PC-3 (cell line): ENCODE results near the gene LRP5. TPM values are rescaled to one million over a fixed set of nuclear protein-coding genes. Genes with fewer than 3 reads are reported as not detected.

Source experiments
- ATAC-seq: fragments of 200-7000 bp; cut with Tn5 transposase; 2 replicates; pipeline ENCODE4 v1.9.1; 2020; ENCODE audit warnings: mild to moderate bottlenecking, moderate library complexity
- BruUV-seq: library from RNA; stranded (reverse); fragments of 400-500 nt; replicated peaks from 2 replicates; lab custom pipeline; 2021; lab: Mats Ljungman, UMichigan
- CTCF ChIA-PET: fragments of 300-600 bp; sonication (Branson Sonifier 250); formaldehyde crosslinking; loops from one replicate; lab custom pipeline; 2022; ENCODE audit warnings: antibody characterized with exemption; lab: Charles Lee
- POLR2A ChIA-PET: fragments of 300-600 bp; sonication (Branson Sonifier 250); formaldehyde crosslinking; loops from one replicate; lab custom pipeline; 2022; ENCODE audit warnings: antibody characterized with exemption; ENCODE audit not compliant: unreplicated experiment; lab: Charles Lee
- DNase-seq: peaks from one replicate; pipeline ENCODE4 v3.0.0-alpha.2; 2015
- H2AFZ ChIP-seq: fragments of 300-600 bp; sonication (generic); 2 replicates; pipeline ENCODE4 v1.6.0; 2016; ENCODE audit warnings: antibody characterized with exemption, low read length
- H3F3A ChIP-seq: fragments of 300-600 bp; sonication (generic); one replicate; pipeline ENCODE4 v1.6.0; 2017; ENCODE audit warnings: antibody characterized with exemption, low read length, control low read depth, mild to moderate bottlenecking; ENCODE audit not compliant: unreplicated experiment
- H3K27ac ChIP-seq: fragments of 300-600 bp; sonication (generic); 2 replicates; pipeline ENCODE4 v1.5.1; 2016; ENCODE audit warnings: mild to moderate bottlenecking, low read length
- H3K27me3 ChIP-seq: fragments of 300-600 bp; sonication (generic); 2 replicates; pipeline ENCODE4 v1.6.1; 2016; ENCODE audit warnings: low read length, mixed read lengths
- H3K36me3 ChIP-seq: fragments of 300-600 bp; sonication (generic); 2 replicates; pipeline ENCODE4 v1.6.1; 2016; ENCODE audit warnings: low read depth, mixed run types, low read length, mixed read lengths
- H3K4me1 ChIP-seq: fragments of 300-600 bp; sonication (generic); 2 replicates; pipeline ENCODE4 v1.5.1; 2016; ENCODE audit warnings: low read length; ENCODE audit not compliant: insufficient read depth
- H3K4me2 ChIP-seq: fragments of 300-600 bp; sonication (generic); 2 replicates; pipeline ENCODE4 v1.6.0; 2016; ENCODE audit warnings: low read length
- H3K4me3 ChIP-seq: fragments of 300-600 bp; sonication (generic); 2 replicates; pipeline ENCODE4 v1.5.1; 2016; ENCODE audit warnings: mild to moderate bottlenecking, low read length, mixed read lengths
- H3K79me2 ChIP-seq: fragments of 300-600 bp; sonication (generic); 2 replicates; pipeline ENCODE4 v1.6.1; 2017; ENCODE audit warnings: low read length, mixed read lengths
- H3K9ac ChIP-seq: fragments of 300-600 bp; sonication (generic); 2 replicates; pipeline ENCODE4 v1.6.0; 2016; ENCODE audit warnings: mild to moderate bottlenecking, low read length
- H3K9me2 ChIP-seq: fragments of 300-600 bp; sonication (generic); replicated peaks from 2 replicates; pipeline ENCODE4 v1.6.1; 2016; ENCODE audit warnings: mixed run types, low read length, mixed read lengths
- H3K9me3 ChIP-seq: fragments of 300-600 bp; sonication (generic); 2 replicates; pipeline ENCODE4 v1.6.1; 2016; ENCODE audit warnings: low read length, mixed read lengths
- H4K20me1 ChIP-seq: fragments of 300-600 bp; sonication (generic); 2 replicates; pipeline ENCODE4 v1.6.1; 2016; ENCODE audit warnings: low read length, mixed read lengths
- CTCF ChIP-seq: fragments of 300-600 bp; sonication (generic); conservative IDR thresholded peaks from 2 replicates; pipeline ENCODE4 v1.5.1; 2017; ENCODE audit warnings: antibody characterized with exemption, low read depth, mild to moderate bottlenecking, low read length
- EZH2 ChIP-seq: fragments of 300-600 bp; sonication (generic); IDR thresholded peaks from one replicate; pipeline ENCODE4 v1.6.1; 2017; ENCODE audit warnings: antibody characterized with exemption, mild to moderate bottlenecking, low read length; ENCODE audit not compliant: unreplicated experiment
- EZH2phosphoT487 ChIP-seq: fragments of 300-600 bp; sonication (generic); IDR thresholded peaks from 2 replicates; pipeline ENCODE4 v1.6.1; 2018; ENCODE audit warnings: mild to moderate bottlenecking, antibody characterized with exemption, low read length, borderline replicate concordance
- intact Hi-C: fragments of 100-400 bp; cut with micrococcal nuclease; formaldehyde crosslinking; loops from 2 replicates; pipeline ENCODE4 v1.9.0; 2023
- total RNA-seq: library from RNA; depleted of rRNA; stranded (reverse); fragments of >200 nt; gene quantifications from 2 replicates; pipeline ENCODE4 v1.2.3, GENCODE V29; 2014

LRP5 gene
- total RNA-seq, 1 experiment from 2014 or later: 64.3 TPM

GRCh38 chr11:68423481-68423880 is 111.1 kb downstream of the LRP5 start:
- no peak for ATAC-seq
- Histone ChIP-seq H3K9ac (no peak overlapping the region), H2AFZ (no peak overlapping the region), H3K4me2 (no peak overlapping the region), H3K27me3 (no peaks in the 10 kb centered on the region), H3K27ac (no peak overlapping the region), H3K79me2 (no peaks in the 10 kb centered on the region), H3K4me1 (no peaks in the 10 kb centered on the region), H3K4me3 (no peak overlapping the region), H3K9me2 (no peaks in the 10 kb centered on the region), H3K9me3 (no peaks in the 10 kb centered on the region), H3K36me3 (peaks cover 35% of the 10 kb centered on the region), H4K20me1 (no peaks in the 10 kb centered on the region), H3F3A (no peaks in the 10 kb centered on the region)
- no TSS peak for BruUV-seq
- CTCF ChIA-PET: no interaction called here
- no peak for TF ChIP-seq CTCF
- TF ChIP-seq EZH2: no peak
- no peak for TF ChIP-seq EZH2phosphoT487
- intact Hi-C loops: no loop called here
- POLR2A ChIA-PET: no interaction called here
- DNase-seq: no peak

DNA sequence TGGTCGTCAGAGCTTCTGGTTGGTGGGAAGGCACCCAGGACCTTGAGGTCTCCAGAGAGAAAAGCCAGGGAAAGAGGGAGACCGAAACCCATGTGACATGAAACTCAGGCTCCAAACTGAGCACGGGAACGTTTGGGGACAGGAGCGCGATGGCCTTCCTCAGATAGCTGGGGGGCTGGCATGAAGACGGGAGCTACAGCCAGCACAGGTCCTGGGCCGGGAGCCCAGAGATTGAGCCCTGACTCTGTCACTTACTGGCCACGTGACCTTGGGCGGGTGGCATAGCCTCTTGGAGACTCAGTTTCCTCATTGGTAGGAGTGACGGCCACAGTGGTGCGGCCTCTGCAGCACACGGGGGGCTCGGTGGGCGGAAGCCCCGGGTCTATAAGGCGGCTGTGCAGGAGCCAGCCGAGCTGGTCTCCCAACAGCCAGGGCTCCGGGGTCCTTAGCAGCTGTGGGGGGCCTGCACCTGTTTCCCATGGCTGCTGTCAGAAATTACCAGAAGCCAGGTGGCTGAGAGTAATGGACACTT is 111.8 kb downstream of the LRP5 start:
- POLR2A ChIA-PET: no interaction called here
- Histone ChIP-seq H3K36me3 (peaks cover 37% of the 10 kb centered on the region), H3K27me3 (no peaks in the 10 kb centered on the region), H3K4me1 (no peaks in the 10 kb centered on the region), H3K4me3 (no peak overlapping the region), H3K9me3 (no peaks in the 10 kb centered on the region), H3F3A (no peaks in the 10 kb centered on the region), H2AFZ (no peak overlapping the region), H3K4me2 (no peak overlapping the region), H3K9ac (no peak overlapping the region), H3K27ac (no peak overlapping the region), H3K9me2 (no peaks in the 10 kb centered on the region), H4K20me1 (no peaks in the 10 kb centered on the region), H3K79me2 (no peaks in the 10 kb centered on the region)
- intact Hi-C loops: no loop called here
- CTCF ChIA-PET: no interaction called here
- no TSS peak for BruUV-seq
- DNase-seq (no peak), ATAC-seq (no peak)
- TF ChIP-seq EZH2 (no peak), CTCF (no peak), EZH2phosphoT487 (no peak)

DNA sequence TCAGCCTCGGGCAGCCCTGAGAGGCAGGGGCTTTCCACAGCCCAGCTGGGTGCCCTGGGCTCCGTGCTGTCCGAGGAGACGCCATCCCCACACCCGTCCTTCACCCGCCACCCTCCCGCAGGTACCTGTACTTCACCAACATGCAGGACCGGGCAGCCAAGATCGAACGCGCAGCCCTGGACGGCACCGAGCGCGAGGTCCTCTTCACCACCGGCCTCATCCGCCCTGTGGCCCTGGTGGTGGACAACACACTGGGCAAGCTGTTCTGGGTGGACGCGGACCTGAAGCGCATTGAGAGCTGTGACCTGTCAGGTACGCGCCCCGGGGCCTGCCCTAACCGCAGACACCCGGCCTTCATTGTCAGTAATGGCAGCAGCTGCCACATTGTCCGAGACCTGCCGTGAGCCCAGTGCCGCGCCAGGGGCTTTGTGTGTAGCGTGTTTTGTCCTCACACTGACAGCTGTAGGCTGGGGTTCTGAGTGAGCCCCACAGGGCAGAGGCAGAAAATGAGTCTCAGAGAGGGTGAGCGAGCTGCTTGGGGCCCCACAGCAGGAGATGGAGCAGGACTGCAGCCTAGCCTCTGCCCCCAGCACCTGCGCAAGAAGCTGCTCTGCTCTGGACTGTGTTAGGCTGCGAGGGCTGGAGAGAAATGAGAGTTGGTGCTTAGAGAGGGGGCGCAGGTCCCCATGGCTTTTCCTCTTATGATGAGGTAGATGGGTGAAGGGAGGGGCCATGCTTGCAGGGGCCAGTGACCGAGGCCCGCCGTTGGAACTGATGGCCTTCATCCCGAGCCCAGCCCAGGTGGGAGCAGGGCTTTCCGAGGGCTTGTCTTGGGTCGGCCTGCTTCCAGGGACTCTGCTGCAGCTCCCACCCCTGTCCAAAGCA is 112.8 kb downstream of the LRP5 start:
- H3K4me3 ChIP-seq: no peak overlapping the region
- no peaks in the 10 kb centered on the region for H3K4me1 ChIP-seq
- H3K9ac ChIP-seq: no peak overlapping the region
- no peak overlapping the region for H3K27ac ChIP-seq
- no peaks in the 10 kb centered on the region for H3K79me2 ChIP-seq
- no peaks in the 10 kb centered on the region for H4K20me1 ChIP-seq
- POLR2A ChIA-PET: no interaction called here
- BruUV-seq: no TSS peak
- H3K4me2 ChIP-seq: no peak overlapping the region
- no peak overlapping the region for H2AFZ ChIP-seq
- H3K9me3 ChIP-seq: 0 out of 2 replicates have a peak, but pooled peaks cover 4% of the 10 kb centered on the region
- CTCF ChIA-PET: no interaction called here
- peaks cover 41% of the 10 kb centered on the region for H3K36me3 ChIP-seq
- no peaks in the 10 kb centered on the region for H3F3A ChIP-seq
- ATAC-seq: no peak
- DNase-seq: no peak
- H3K27me3 ChIP-seq: no peaks in the 10 kb centered on the region
- TF ChIP-seq EZH2phosphoT487 (no peak), CTCF (no peak), EZH2 (no peak)
- no peaks in the 10 kb centered on the region for H3K9me2 ChIP-seq
- intact Hi-C loops: no loop called here
